H9 (cell line): ENCODE measurements around the gene MIS18A. TPM values are rescaled to one million over a fixed set of nuclear protein-coding genes. Genes with fewer than 3 reads are reported as not detected.

Experiments
- DNase-seq: peaks from one replicate; pipeline ENCODE4 v3.0.0-alpha.2; 2017
- H2AFZ ChIP-seq: one replicate; pipeline ENCODE4 v1.6.1; 2013; ENCODE audit warnings: mild to moderate bottlenecking, low read length, control low read depth, moderate library complexity
- H2AK5ac ChIP-seq: 2 replicates; pipeline ENCODE4 v1.6.1; 2013; ENCODE audit warnings: low read length, control low read depth, mixed read lengths; ENCODE audit not compliant: insufficient read length
- H2BK120ac ChIP-seq: one replicate; pipeline ENCODE4 v1.6.1; 2013; ENCODE audit warnings: low read depth, mild to moderate bottlenecking, low read length, control low read depth, inconsistent platforms; ENCODE audit not compliant: poor library complexity, severe bottlenecking
- H2BK12ac ChIP-seq: 2 replicates; pipeline ENCODE4 v1.6.1; 2013; ENCODE audit warnings: low read length, control low read depth, mixed read lengths, low read depth; ENCODE audit not compliant: insufficient read length
- H2BK15ac ChIP-seq: 2 replicates; pipeline ENCODE4 v1.6.1; 2013; ENCODE audit warnings: low read depth, low read length, control low read depth
- H2BK20ac ChIP-seq: one replicate; pipeline ENCODE4 v1.6.1; 2013; ENCODE audit warnings: low read depth, mild to moderate bottlenecking, low read length, control low read depth, inconsistent platforms; ENCODE audit not compliant: poor library complexity, severe bottlenecking
- H2BK5ac ChIP-seq: 2 replicates; pipeline ENCODE4 v1.6.1; 2013; ENCODE audit warnings: low read length, control low read depth, mixed read lengths; ENCODE audit not compliant: insufficient read length
- H3K14ac ChIP-seq: 2 replicates; pipeline ENCODE4 v1.6.1; 2013; ENCODE audit warnings: low read length, control low read depth; ENCODE audit not compliant: insufficient read depth
- H3K18ac ChIP-seq: 2 replicates; pipeline ENCODE4 v1.6.1; 2013; ENCODE audit warnings: low read depth, mild to moderate bottlenecking, mixed read lengths, low read length, control low read depth; ENCODE audit not compliant: insufficient read length
- H3K23ac ChIP-seq: 2 replicates; pipeline ENCODE4 v1.6.1; 2013; ENCODE audit warnings: low read length, control low read depth, mixed read lengths, low read depth; ENCODE audit not compliant: insufficient read length
- H3K23me2 ChIP-seq: 2 replicates; pipeline ENCODE4 v1.6.1; 2013; ENCODE audit warnings: low read depth, mild to moderate bottlenecking, mixed read lengths, low read length, control low read depth; ENCODE audit not compliant: insufficient read length, poor library complexity, severe bottlenecking
- H3K27ac ChIP-seq: 2 replicates; pipeline ENCODE4 v1.5.1; 2013; ENCODE audit warnings: low read length, control low read depth, mixed read lengths, low read depth; ENCODE audit not compliant: insufficient read length
- H3K27me3 ChIP-seq: 2 replicates; pipeline ENCODE4 v1.6.1; 2013; ENCODE audit warnings: low read length, control low read depth, inconsistent platforms; ENCODE audit not compliant: insufficient read depth
- H3K4ac ChIP-seq: 2 replicates; pipeline ENCODE4 v1.6.1; 2013; ENCODE audit warnings: low read depth, mild to moderate bottlenecking, control low read depth, inconsistent platforms, low read length, moderate library complexity
- H3K4me1 ChIP-seq: 2 replicates; pipeline ENCODE4 v1.6.1; 2013; ENCODE audit warnings: low read length, control low read depth, inconsistent platforms; ENCODE audit not compliant: insufficient read depth
- H3K4me2 ChIP-seq: 2 replicates; pipeline ENCODE4 v1.6.1; 2013; ENCODE audit warnings: low read length, control low read depth, mixed read lengths; ENCODE audit not compliant: insufficient read length, insufficient read depth
- H3K56ac ChIP-seq: 2 replicates; pipeline ENCODE4 v1.6.1; 2013; ENCODE audit warnings: low read depth, mild to moderate bottlenecking, mixed read lengths, low read length, control low read depth; ENCODE audit not compliant: insufficient read length
- H3K79me1 ChIP-seq: 2 replicates; pipeline ENCODE4 v1.6.1; 2013; ENCODE audit warnings: low read depth, mild to moderate bottlenecking, moderate library complexity, low read length, control low read depth, inconsistent platforms; ENCODE audit not compliant: insufficient read depth, poor library complexity, severe bottlenecking
- H3K79me2 ChIP-seq: 2 replicates; pipeline ENCODE4 v1.6.1; 2013; ENCODE audit warnings: low read length, control low read depth, inconsistent platforms; ENCODE audit not compliant: insufficient read depth
- H3K9ac ChIP-seq: 2 replicates; pipeline ENCODE4 v1.6.1; 2013; ENCODE audit warnings: low read length, control low read depth, mixed read lengths; ENCODE audit not compliant: insufficient read length; ENCODE audit errors: extremely low read depth
- H3K9me3 ChIP-seq: one replicate; pipeline ENCODE4 v1.6.1; 2013; ENCODE audit warnings: low read depth, low read length, inconsistent platforms; ENCODE audit not compliant: control insufficient read depth
- H3T11ph ChIP-seq: one replicate; pipeline ENCODE4 v1.6.1; 2013; ENCODE audit warnings: mild to moderate bottlenecking, low read length, control low read depth, inconsistent platforms
- H4K20me1 ChIP-seq: one replicate; pipeline ENCODE4 v1.6.1; 2013; ENCODE audit not compliant: control insufficient read depth, insufficient read length, insufficient read depth
- H4K5ac ChIP-seq: 2 replicates; pipeline ENCODE4 v1.6.1; 2013; ENCODE audit warnings: low read depth, mild to moderate bottlenecking, mixed read lengths, low read length, control low read depth; ENCODE audit not compliant: insufficient read length
- H4K8ac ChIP-seq: replicated peaks from 2 replicates; pipeline ENCODE4 v1.6.1; 2013; ENCODE audit warnings: low read length, control low read depth, mixed read lengths, low read depth; ENCODE audit not compliant: insufficient read length
- H4K91ac ChIP-seq: 2 replicates; pipeline ENCODE4 v1.6.1; 2013; ENCODE audit warnings: low read depth, mild to moderate bottlenecking, moderate library complexity, mixed read lengths, low read length, control low read depth; ENCODE audit not compliant: insufficient read length
- H3K27ac Mint-ChIP-seq, 3 experiments: 2 replicates in 2 of 3; 3 replicates in 1 of 3; pipeline ENCODE4 v1.8.0; 2020 to 2021; ENCODE audit warnings: mixed read lengths in 3 of 3, mild to moderate bottlenecking in 1 of 3, moderate library complexity in 1 of 3
- H3K27me3 Mint-ChIP-seq: 2 replicates; pipeline ENCODE4 v1.8.0; 2021; ENCODE audit warnings: low read depth, mild to moderate bottlenecking, moderate library complexity, mixed read lengths
- H3K36me3 Mint-ChIP-seq, 3 experiments: 2 replicates in 2 of 3; 3 replicates in 1 of 3; pipeline ENCODE4 v1.8.0; 2020 to 2021; ENCODE audit warnings: low read depth in 3 of 3, mixed read lengths in 3 of 3; ENCODE audit not compliant: insufficient read depth in 1 of 3
- H3K4me1 Mint-ChIP-seq, 2 experiments: 2 replicates each; pipeline ENCODE4 v1.8.0; 2020; ENCODE audit warnings: mixed read lengths in 2 of 2
- H3K4me3 Mint-ChIP-seq, 2 experiments: 2 replicates in 1 of 2; 3 replicates in 1 of 2; pipeline ENCODE4 v1.8.0; 2020 to 2021; ENCODE audit warnings: mild to moderate bottlenecking in 2 of 2, mixed read lengths in 2 of 2, moderate library complexity in 1 of 2
- H3K9me3 Mint-ChIP-seq, 2 experiments: 2 replicates in 1 of 2; 3 replicates in 1 of 2; pipeline ENCODE4 v1.8.0; 2020; ENCODE audit warnings: mild to moderate bottlenecking in 2 of 2, mixed read lengths in 2 of 2, moderate library complexity in 1 of 2
- WGBS: extraction: QIAGEN DNeasy Blood & Tissue Kit; methylation state at CpG from one replicate; pipeline ENCODE4 v1.1.7; 2013; ENCODE audit warnings: missing lambda C conversion rate, low lambda C conversion rate, mixed read lengths; ENCODE audit not compliant: insufficient read length; ENCODE audit errors: extremely low coverage; 5-methylcytosine and 5-hydroxymethylcytosine counted together
- total RNA-seq: library from RNA; stranded (reverse); gene quantifications from 2 replicates; pipeline ENCODE4 v1.2.1, GENCODE V29; 2021
- TF ChIP-seq, protein P1 (sequence below): fragments of 200-600 bp; sonication (generic); conservative IDR thresholded peaks from 3 replicates; pipeline ENCODE4 v1.8.0; 2021; ENCODE audit warnings: antibody characterized with exemption, mild to moderate bottlenecking

The MIS18A gene
- total RNA-seq, 1 experiment from 2014 or later, result 56.5 TPM

DNA sequence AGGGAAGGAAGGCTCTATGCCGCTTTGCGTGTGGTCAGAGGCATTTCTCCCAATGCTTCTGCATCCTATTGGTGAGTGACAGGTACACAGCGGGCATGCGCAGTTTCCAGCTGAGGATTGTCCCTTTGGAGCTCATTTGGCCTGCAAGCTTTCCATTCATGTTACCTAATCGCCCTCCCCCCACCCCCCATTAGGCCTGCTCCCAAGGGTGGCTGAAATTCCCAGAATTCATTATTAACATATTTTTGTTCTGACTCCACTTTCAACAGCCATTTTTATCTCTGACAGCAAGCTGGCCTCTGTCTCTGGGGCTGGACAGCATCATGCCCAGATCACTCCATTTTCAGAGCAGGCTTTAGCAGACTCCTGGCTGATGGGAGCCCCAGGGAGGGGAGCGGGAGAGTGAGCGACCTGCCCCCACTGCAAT lies 25.6 kb downstream of the MIS18A start:
- no peak overlapping the region for H3K4me2 ChIP-seq
- no peak overlapping the region for H3K27ac Mint-ChIP-seq
- WGBS, result no CpG with 5 or more reads among the region's 7 CpGs
- H2BK5ac ChIP-seq, result no peak overlapping the region
- H3K9ac ChIP-seq, result no peak overlapping the region
- no peak overlapping the region for H2BK20ac ChIP-seq
- TF ChIP-seq, protein P1, sequence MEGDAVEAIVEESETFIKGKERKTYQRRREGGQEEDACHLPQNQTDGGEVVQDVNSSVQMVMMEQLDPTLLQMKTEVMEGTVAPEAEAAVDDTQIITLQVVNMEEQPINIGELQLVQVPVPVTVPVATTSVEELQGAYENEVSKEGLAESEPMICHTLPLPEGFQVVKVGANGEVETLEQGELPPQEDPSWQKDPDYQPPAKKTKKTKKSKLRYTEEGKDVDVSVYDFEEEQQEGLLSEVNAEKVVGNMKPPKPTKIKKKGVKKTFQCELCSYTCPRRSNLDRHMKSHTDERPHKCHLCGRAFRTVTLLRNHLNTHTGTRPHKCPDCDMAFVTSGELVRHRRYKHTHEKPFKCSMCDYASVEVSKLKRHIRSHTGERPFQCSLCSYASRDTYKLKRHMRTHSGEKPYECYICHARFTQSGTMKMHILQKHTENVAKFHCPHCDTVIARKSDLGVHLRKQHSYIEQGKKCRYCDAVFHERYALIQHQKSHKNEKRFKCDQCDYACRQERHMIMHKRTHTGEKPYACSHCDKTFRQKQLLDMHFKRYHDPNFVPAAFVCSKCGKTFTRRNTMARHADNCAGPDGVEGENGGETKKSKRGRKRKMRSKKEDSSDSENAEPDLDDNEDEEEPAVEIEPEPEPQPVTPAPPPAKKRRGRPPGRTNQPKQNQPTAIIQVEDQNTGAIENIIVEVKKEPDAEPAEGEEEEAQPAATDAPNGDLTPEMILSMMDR, result no peak
- H3K4me1 ChIP-seq, result no peaks in the 10 kb centered on the region
- H3K4me1 Mint-ChIP-seq, result peaks cover 14 to 17% of the 10 kb centered on the region in 2 experiments
- H3K23ac ChIP-seq, result no peak overlapping the region
- H3T11ph ChIP-seq, result no peak overlapping the region
- no peak overlapping the region for H3K18ac ChIP-seq
- H2BK15ac ChIP-seq, result no peak overlapping the region
- H4K5ac ChIP-seq, result no peak overlapping the region
- no peak for DNase-seq
- H3K27me3 Mint-ChIP-seq, result peaks cover 3% of the 10 kb centered on the region; the same call in 1 of the 2 replicates
- no peaks in the 10 kb centered on the region for H3K36me3 Mint-ChIP-seq
- H3K9me3 ChIP-seq, result no peaks in the 10 kb centered on the region
- no peaks in the 10 kb centered on the region for H3K79me2 ChIP-seq
- no peaks in the 10 kb centered on the region for H3K9me3 Mint-ChIP-seq
- H2AFZ ChIP-seq, result no peak overlapping the region
- H4K91ac ChIP-seq, result no peak overlapping the region
- H3K4me3 Mint-ChIP-seq, result no peak overlapping the region
- no peaks in the 10 kb centered on the region for H3K27me3 ChIP-seq
- H3K23me2 ChIP-seq, result no peaks in the 10 kb centered on the region
- no peak overlapping the region for H3K4ac ChIP-seq
- no peak overlapping the region for H3K27ac ChIP-seq
- no peak overlapping the region for H2AK5ac ChIP-seq
- H3K14ac ChIP-seq, result no peak overlapping the region
- H3K56ac ChIP-seq, result no peak overlapping the region
- H2BK12ac ChIP-seq, result no peak overlapping the region
- H3K79me1 ChIP-seq, result no peaks in the 10 kb centered on the region
- H4K8ac ChIP-seq, result no peak overlapping the region
- no peaks in the 10 kb centered on the region for H4K20me1 ChIP-seq
- H2BK120ac ChIP-seq, result no peak overlapping the region
